ENCODE measurements around the gene AS3MT. TPM values are rescaled to one million over a fixed set of nuclear protein-coding genes. Genes with fewer than 3 reads are reported as not detected.

Gene AS3MT
- total and polyA plus RNA-seq, 2 of the 8 experiments (the other 6 are each of a cell fraction or from before 2014, with no cell fraction given), result 5.8 to 10.3 TPM

- Histone ChIP-seq H4K5ac (ENCODE audit: insufficient read length, low read depth, low read length) (no peak overlapping the region), H3K4me1 (replicated peaks in 1 of 4; ENCODE audit: control insufficient read depth in 3 of 4, insufficient read depth in 4 of 4, low read length in 3 of 4) (0 out of 7 replicates have a peak, but pooled peaks cover 0 to 2% (median 0%) of the 10 kb centered on the region in 4 experiments), H2AFZ (ENCODE audit: low read length) (no peak overlapping the region), H3K56ac (replicated peaks; ENCODE audit: insufficient read length, low read depth, low read length) (no peak overlapping the region), H3K14ac (ENCODE audit: insufficient read length) (no peak overlapping the region), H4K20me1 (replicated peaks in 1 of 2; ENCODE audit: control insufficient read depth in 1 of 2, insufficient read depth in 2 of 2, low read length in 2 of 2) (no peaks in the 10 kb centered on the region), H2BK5ac (ENCODE audit: low read depth, low read length) (no peak overlapping the region), H3K27ac (ENCODE audit: low read depth, low read length) (no peak overlapping the region), H2BK20ac (ENCODE audit: low read length) (no peak overlapping the region), H2BK12ac (ENCODE audit: low read depth, low read length) (no peak overlapping the region), H3K79me1 (ENCODE audit: low read depth, low read length) (no peaks in the 10 kb centered on the region), H3K4me2 (ENCODE audit: insufficient read depth in 1 of 2, low read depth in 2 of 2, low read length in 2 of 2) (no peak overlapping the region), H2BK15ac (ENCODE audit: low read length) (no peak overlapping the region), H3K36me3 (ENCODE audit: control insufficient read depth in 2 of 4, insufficient read depth in 4 of 4, low read length in 3 of 4) (no peaks in the 10 kb centered on the region), H3K79me2 (ENCODE audit: control insufficient read depth in 1 of 2, insufficient read depth in 2 of 2, low read length in 2 of 2) (no peaks in the 10 kb centered on the region), H3K18ac (ENCODE audit: extremely low read depth, low read length) (no peak overlapping the region), H4K91ac (replicated peaks; ENCODE audit: insufficient read length, low read length) (peak overlapping the region; percentile 12), H2AK5ac (ENCODE audit: low read depth, low read length) (no peak overlapping the region), H3K9me3 (ENCODE audit: insufficient read depth in 2 of 2, low read depth in 1 of 2, low read length in 1 of 2) (no peaks in the 10 kb centered on the region), H3K9ac (replicated peaks in 1 of 4; ENCODE audit: extremely low read depth in 1 of 4, low read depth in 3 of 4, low read length in 3 of 4) (no peak overlapping the region), H3K23me2 (ENCODE audit: low read depth, low read length) (no peaks in the 10 kb centered on the region; the same call in 1 of the 2 replicates), H2BK120ac (replicated peaks; ENCODE audit: low read depth, low read length) (no peak overlapping the region), H3K4me3 (ENCODE audit: extremely low read depth in 1 of 4, insufficient read depth in 2 of 4, low read depth in 3 of 4, low read length in 4 of 4) (no peak overlapping the region), H3K23ac (ENCODE audit: insufficient read length) (no peak overlapping the region), H3K4ac (replicated peaks; ENCODE audit: insufficient read length, low read depth, low read length) (no peak overlapping the region), H4K8ac (ENCODE audit: extremely low read depth, insufficient read depth, low read length) (no peak overlapping the region), H3K27me3 (replicated peaks in 1 of 4; ENCODE audit: control insufficient read depth in 3 of 4, extremely low read depth in 1 of 4, insufficient read depth in 3 of 4, low read length in 3 of 4) (no peaks in the 10 kb centered on the region; a peak in 1 of 7 replicates)
- ChIA-PET CTCF (ENCODE audit: partially characterized antibody) (interaction anchor here (0.7 to 11.3 kb wide), 6 partner anchors 10 to 248 kb away, joined by 3 to 118 read pairs (median 4); no protein-coding TSS in a partner anchor), POLR2A (ENCODE audit: partially characterized antibody) (interaction anchor here (1.4 kb wide), 1 partner anchor 86 kb away, joined by 3 read pairs; the partner anchor contains the start of gene CNNM2)
- WGBS, 2 experiments (ENCODE audit: extremely low coverage in 1 of 2, insufficient coverage in 1 of 2, insufficient read length in 1 of 2, insufficient replicate concordance in 2 of 2, low coverage in 1 of 2, low lambda C conversion rate in 2 of 2, missing lambda C conversion rate in 1 of 2), result 86% methylated on average over 14 of the region's 14 CpGs; no CpG with 5 or more reads in 1 of the 2 experiments
- TF ChIP-seq RBBP5 (IDR thresholded peaks at IDR 0.05; ENCODE audit: borderline replicate concordance, low read depth, low read length), result no peak
- TF ChIP-seq CHD1 (IDR thresholded peaks at IDR 0.05; ENCODE audit: low read depth, low read length), result no peak
- TF ChIP-seq POLR2AphosphoS5 (IDR thresholded peaks at IDR 0.05; ENCODE audit: low read depth, low read length), result no peak
- no peak for TF ChIP-seq ZNF274 (IDR thresholded peaks at IDR 0.05; ENCODE audit: borderline replicate concordance, extremely low read depth, low read length)
- TF ChIP-seq YY1 (IDR thresholded peaks at IDR 0.05; ENCODE audit: low read depth, low read length), result no peak
- no peak for FAIRE-seq
- DNase-seq (ENCODE audit: low read depth in 1 of 2, low spot score in 2 of 2), result no peak
These were observed 37.0 kb upstream of the AS3MT start for GRCh38 chr10:102832248-102832647.

Data from H1 (cell line).